GM23338 (cell line): ENCODE data around the gene CEP350. TPM values are rescaled to one million over a fixed set of nuclear protein-coding genes. Genes with fewer than 3 reads are reported as not detected.

Experiments used
- ATAC-seq: fragments of 200-7000 bp; cut with Tn5 transposase; 3 replicates; pipeline ENCODE4 v1.9.1; 2020
- DNase-seq: peaks from one replicate; pipeline ENCODE4 v3.0.0-alpha.2; 2015; ENCODE audit warnings: low spot score
- H2AFZ ChIP-seq: fragments of 200-600 bp; sonication (generic); 2 replicates; pipeline ENCODE4 v1.8.0; 2016; ENCODE audit warnings: antibody characterized with exemption, mild to moderate bottlenecking, moderate library complexity
- H3F3A ChIP-seq: fragments of 200-600 bp; sonication (generic); replicated peaks from 2 replicates; pipeline ENCODE4 v1.8.0; 2017; ENCODE audit warnings: antibody characterized with exemption, mixed run types, low read depth
- H3K27ac ChIP-seq: fragments of 200-600 bp; sonication (generic); 2 replicates; pipeline ENCODE4 v1.6.1; 2016; ENCODE audit warnings: low read depth
- H3K27me3 ChIP-seq: fragments of 200-600 bp; sonication (generic); 2 replicates; pipeline ENCODE4 v1.8.0; 2016; ENCODE audit warnings: mild to moderate bottlenecking, mixed run types, moderate library complexity; ENCODE audit not compliant: insufficient read depth
- H3K36me3 ChIP-seq: fragments of 200-600 bp; sonication (generic); 2 replicates; pipeline ENCODE4 v1.8.0; 2016; ENCODE audit warnings: mild to moderate bottlenecking; ENCODE audit not compliant: insufficient read depth
- H3K4me1 ChIP-seq: fragments of 200-600 bp; sonication (generic); 2 replicates; pipeline ENCODE4 v1.8.0; 2016; ENCODE audit warnings: mild to moderate bottlenecking, moderate library complexity; ENCODE audit not compliant: insufficient read depth
- H3K4me2 ChIP-seq: fragments of 200-600 bp; sonication (generic); 2 replicates; pipeline ENCODE4 v1.7.1; 2017; ENCODE audit warnings: mixed run types
- H3K4me3 ChIP-seq: fragments of 200-600 bp; sonication (generic); 2 replicates; pipeline ENCODE4 v1.6.1; 2016; ENCODE audit warnings: mixed run types
- H3K79me2 ChIP-seq: fragments of 200-600 bp; sonication (generic); replicated peaks from 2 replicates; pipeline ENCODE4 v1.8.0; 2017; ENCODE audit warnings: mild to moderate bottlenecking; ENCODE audit not compliant: insufficient read depth
- H3K9me2 ChIP-seq: fragments of 200-600 bp; sonication (generic); 2 replicates; pipeline ENCODE4 v1.8.0; 2017; ENCODE audit not compliant: insufficient read depth
- H4K20me1 ChIP-seq: fragments of 200-600 bp; sonication (generic); replicated peaks from 2 replicates; pipeline ENCODE4 v1.8.0; 2017; ENCODE audit warnings: mild to moderate bottlenecking; ENCODE audit not compliant: insufficient read depth
- H3K27ac Mint-ChIP-seq: 2 replicates; pipeline ENCODE4 v1.8.0; 2020; ENCODE audit warnings: inconsistent platforms, mild to moderate bottlenecking, moderate library complexity, mixed read lengths
- H3K27me3 Mint-ChIP-seq: 3 replicates; pipeline ENCODE4 v1.8.0; 2022; ENCODE audit warnings: low read depth, mild to moderate bottlenecking, moderate library complexity, mixed read lengths, inconsistent platforms; ENCODE audit not compliant: insufficient read depth, poor library complexity
- H3K36me3 Mint-ChIP-seq: 3 replicates; pipeline ENCODE4 v1.8.0; 2021; ENCODE audit warnings: low read depth, mild to moderate bottlenecking, inconsistent platforms, moderate library complexity, mixed read lengths
- H3K4me1 Mint-ChIP-seq: 3 replicates; pipeline ENCODE4 v1.8.0; 2020; ENCODE audit warnings: mild to moderate bottlenecking, inconsistent platforms, mixed read lengths
- H3K4me3 Mint-ChIP-seq: 3 replicates; pipeline ENCODE4 v1.8.0; 2021; ENCODE audit warnings: moderate library complexity, mild to moderate bottlenecking, inconsistent platforms, mixed read lengths
- H3K9me3 Mint-ChIP-seq: 3 replicates; pipeline ENCODE4 v1.8.0; 2020; ENCODE audit warnings: moderate library complexity, mild to moderate bottlenecking, inconsistent platforms, mixed read lengths
- CREB1 ChIP-seq: fragments of 250-450 bp; sonication (Bioruptor Pico); IDR thresholded peaks from 2 replicates; pipeline ENCODE4 v1.5.0; 2020; ENCODE audit warnings: low read depth, mild to moderate bottlenecking, moderate library complexity
- EZH2 ChIP-seq: fragments of 200-600 bp; sonication (generic); IDR thresholded peaks from one replicate; pipeline ENCODE4 v1.8.0; 2017; ENCODE audit warnings: antibody characterized with exemption, mild to moderate bottlenecking, low read depth; ENCODE audit not compliant: unreplicated experiment
- EZH2phosphoT487 ChIP-seq: fragments of 200-600 bp; sonication (generic); IDR thresholded peaks from one replicate; pipeline ENCODE4 v1.8.1; 2018; ENCODE audit warnings: antibody characterized with exemption; ENCODE audit not compliant: unreplicated experiment
- JUNB ChIP-seq: IDR thresholded peaks from one replicate; pipeline ENCODE4 v1.6.1; 2016; ENCODE audit warnings: antibody characterized with exemption; ENCODE audit not compliant: unreplicated experiment
- NANOG ChIP-seq: IDR thresholded peaks from 2 replicates; pipeline ENCODE4 v1.6.1; 2016; ENCODE audit warnings: antibody characterized with exemption, borderline replicate concordance
- POLR2AphosphoS5 ChIP-seq: IDR thresholded peaks from 2 replicates; pipeline ENCODE4 v1.6.1; 2016; ENCODE audit warnings: antibody characterized with exemption, low read depth
- STAT1 ChIP-seq: IDR thresholded peaks from one replicate; pipeline ENCODE4 v1.6.1; 2016; ENCODE audit warnings: antibody characterized with exemption; ENCODE audit not compliant: unreplicated experiment
- ZNF331 ChIP-seq: fragments of 250-450 bp; sonication (Bioruptor Pico); IDR thresholded peaks from 2 replicates; pipeline ENCODE4 v1.5.0; 2020; ENCODE audit warnings: low read depth, mild to moderate bottlenecking, moderate library complexity
- polyA plus RNA-seq: library from polyadenylated mRNA; unstranded; fragments of >200 nt; fragmentation: Nextera tagmentation; extraction: Ambion mirVana; gene quantifications from 2 replicates; pipeline ENCODE4 v1.2.1, GENCODE V29; 2016
- total RNA-seq: library from RNA; depleted of rRNA; stranded (reverse); fragments of >200 nt; shearing (Covaris generic); gene quantifications from 2 replicates; pipeline ENCODE4 v1.2.3, GENCODE V29; 2014
- TF ChIP-seq, protein P1 (sequence below): fragments of 250-450 bp; sonication (Bioruptor Pico); IDR thresholded peaks from 2 replicates; pipeline ENCODE4 v1.5.0; 2020; ENCODE audit warnings: mild to moderate bottlenecking, moderate library complexity
- TF ChIP-seq, protein P2 (sequence below), 2 experiments: fragments of 200-600 bp in 1 of 2; sonication (generic) in 1 of 2; conservative IDR thresholded peaks; 2 replicates each; pipeline versions ENCODE4 v1.5.1 to v1.6.1; 2016 to 2017; ENCODE audit warnings: antibody characterized with exemption in 2 of 2, low read depth in 2 of 2, mild to moderate bottlenecking in 2 of 2, moderate library complexity in 1 of 2
- TF ChIP-seq, protein P3 (sequence below): IDR thresholded peaks from 2 replicates; pipeline ENCODE4 v1.6.1; 2016; ENCODE audit warnings: antibody characterized with exemption

Gene CEP350
- total and polyA plus RNA-seq, 2 experiments from 2014 or later, result 23.4 to 36.8 TPM

DNA sequence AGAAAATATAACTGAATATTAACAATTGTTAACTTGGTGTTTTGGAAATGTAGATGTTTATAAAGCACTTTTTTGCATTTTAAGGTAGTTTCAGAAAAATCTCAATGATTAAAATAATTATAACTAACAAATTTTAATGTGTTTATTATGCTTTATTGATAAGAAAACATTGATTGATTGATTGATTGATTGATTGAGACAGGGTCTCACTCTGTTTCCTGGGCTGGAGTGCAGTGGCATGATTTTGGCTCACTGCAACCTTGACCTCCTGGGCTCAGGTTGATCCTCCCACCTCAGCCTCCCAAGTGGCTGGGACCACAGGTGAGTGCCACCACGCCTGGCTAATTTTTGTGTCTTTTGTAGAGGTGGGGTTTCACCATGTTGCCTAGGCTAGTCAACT is 106.4 kb downstream of the CEP350 start (continued):
- TF ChIP-seq, protein P1, sequence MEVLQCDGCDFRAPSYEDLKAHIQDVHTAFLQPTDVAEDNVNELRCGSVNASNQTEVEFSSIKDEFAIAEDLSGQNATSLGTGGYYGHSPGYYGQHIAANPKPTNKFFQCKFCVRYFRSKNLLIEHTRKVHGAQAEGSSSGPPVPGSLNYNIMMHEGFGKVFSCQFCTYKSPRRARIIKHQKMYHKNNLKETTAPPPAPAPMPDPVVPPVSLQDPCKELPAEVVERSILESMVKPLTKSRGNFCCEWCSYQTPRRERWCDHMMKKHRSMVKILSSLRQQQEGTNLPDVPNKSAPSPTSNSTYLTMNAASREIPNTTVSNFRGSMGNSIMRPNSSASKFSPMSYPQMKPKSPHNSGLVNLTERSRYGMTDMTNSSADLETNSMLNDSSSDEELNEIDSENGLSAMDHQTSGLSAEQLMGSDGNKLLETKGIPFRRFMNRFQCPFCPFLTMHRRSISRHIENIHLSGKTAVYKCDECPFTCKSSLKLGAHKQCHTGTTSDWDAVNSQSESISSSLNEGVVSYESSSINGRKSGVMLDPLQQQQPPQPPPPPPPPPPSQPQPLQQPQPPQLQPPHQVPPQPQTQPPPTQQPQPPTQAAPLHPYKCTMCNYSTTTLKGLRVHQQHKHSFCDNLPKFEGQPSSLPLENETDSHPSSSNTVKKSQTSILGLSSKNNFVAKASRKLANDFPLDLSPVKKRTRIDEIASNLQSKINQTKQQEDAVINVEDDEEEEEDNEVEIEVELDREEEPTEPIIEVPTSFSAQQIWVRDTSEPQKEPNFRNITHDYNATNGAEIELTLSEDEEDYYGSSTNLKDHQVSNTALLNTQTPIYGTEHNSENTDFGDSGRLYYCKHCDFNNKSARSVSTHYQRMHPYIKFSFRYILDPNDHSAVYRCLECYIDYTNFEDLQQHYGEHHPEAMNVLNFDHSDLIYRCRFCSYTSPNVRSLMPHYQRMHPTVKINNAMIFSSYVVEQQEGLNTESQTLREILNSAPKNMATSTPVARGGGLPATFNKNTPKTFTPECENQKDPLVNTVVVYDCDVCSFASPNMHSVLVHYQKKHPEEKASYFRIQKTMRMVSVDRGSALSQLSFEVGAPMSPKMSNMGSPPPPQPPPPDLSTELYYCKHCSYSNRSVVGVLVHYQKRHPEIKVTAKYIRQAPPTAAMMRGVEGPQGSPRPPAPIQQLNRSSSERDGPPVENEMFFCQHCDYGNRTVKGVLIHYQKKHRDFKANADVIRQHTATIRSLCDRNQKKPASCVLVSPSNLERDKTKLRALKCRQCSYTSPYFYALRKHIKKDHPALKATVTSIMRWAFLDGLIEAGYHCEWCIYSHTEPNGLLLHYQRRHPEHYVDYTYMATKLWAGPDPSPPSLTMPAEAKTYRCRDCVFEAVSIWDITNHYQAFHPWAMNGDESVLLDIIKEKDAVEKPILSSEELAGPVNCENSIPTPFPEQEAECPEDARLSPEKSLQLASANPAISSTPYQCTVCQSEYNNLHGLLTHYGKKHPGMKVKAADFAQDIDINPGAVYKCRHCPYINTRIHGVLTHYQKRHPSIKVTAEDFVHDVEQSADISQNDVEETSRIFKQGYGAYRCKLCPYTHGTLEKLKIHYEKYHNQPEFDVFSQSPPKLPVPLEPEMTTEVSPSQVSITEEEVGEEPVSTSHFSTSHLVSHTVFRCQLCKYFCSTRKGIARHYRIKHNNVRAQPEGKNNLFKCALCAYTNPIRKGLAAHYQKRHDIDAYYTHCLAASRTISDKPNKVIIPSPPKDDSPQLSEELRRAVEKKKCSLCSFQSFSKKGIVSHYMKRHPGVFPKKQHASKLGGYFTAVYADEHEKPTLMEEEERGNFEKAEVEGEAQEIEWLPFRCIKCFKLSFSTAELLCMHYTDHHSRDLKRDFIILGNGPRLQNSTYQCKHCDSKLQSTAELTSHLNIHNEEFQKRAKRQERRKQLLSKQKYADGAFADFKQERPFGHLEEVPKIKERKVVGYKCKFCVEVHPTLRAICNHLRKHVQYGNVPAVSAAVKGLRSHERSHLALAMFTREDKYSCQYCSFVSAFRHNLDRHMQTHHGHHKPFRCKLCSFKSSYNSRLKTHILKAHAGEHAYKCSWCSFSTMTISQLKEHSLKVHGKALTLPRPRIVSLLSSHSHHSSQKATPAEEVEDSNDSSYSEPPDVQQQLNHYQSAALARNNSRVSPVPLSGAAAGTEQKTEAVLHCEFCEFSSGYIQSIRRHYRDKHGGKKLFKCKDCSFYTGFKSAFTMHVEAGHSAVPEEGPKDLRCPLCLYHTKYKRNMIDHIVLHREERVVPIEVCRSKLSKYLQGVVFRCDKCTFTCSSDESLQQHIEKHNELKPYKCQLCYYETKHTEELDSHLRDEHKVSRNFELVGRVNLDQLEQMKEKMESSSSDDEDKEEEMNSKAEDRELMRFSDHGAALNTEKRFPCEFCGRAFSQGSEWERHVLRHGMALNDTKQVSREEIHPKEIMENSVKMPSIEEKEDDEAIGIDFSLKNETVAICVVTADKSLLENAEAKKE (CRISPR knock-in tag), result no peak
- TF ChIP-seq EZH2phosphoT487 (no peak), JUNB (no peak), STAT1 (no peak)

DNA sequence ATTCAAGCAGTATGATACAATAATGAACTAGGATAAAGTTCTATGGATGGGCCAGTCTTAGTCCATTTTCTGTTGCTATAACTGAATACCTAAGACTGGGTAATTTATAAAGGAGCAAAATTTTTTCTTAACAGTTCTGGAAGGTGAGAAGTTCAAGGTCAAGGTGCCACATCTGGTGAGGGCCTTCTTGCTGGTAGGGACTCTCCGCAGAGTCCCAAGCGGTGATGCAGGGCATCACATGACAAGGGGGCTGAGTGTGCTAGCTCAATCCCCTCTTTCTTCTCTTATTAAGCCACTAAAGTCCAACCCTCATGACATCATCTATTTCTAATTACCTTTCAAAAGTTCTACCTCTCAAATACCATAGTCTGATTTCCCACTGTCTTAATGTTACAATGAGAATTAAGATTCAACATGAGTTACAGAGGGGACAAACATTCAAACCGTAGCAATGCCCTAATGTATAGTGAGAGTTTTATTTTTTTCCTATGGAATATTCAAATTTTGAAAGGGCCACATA is 107.9 kb downstream of the CEP350 start:
- Mint-ChIP-seq H3K27ac (no peak overlapping the region), H3K27me3 (no peaks in the 10 kb centered on the region), H3K9me3 (no peaks in the 10 kb centered on the region), H3K36me3 (peaks cover 26% of the 10 kb centered on the region; the same call in 2 of the 3 replicates), H3K4me1 (no peaks in the 10 kb centered on the region), H3K4me3 (no peak overlapping the region)
- Histone ChIP-seq H3K79me2 (no peaks in the 10 kb centered on the region), H4K20me1 (peaks cover 3% of the 10 kb centered on the region; the same call in 1 of the 2 replicates), H3K27me3 (no peaks in the 10 kb centered on the region), H3K36me3 (peaks cover 11% of the 10 kb centered on the region; the same call in 1 of the 2 replicates), H3K4me1 (no peaks in the 10 kb centered on the region), H3F3A (no peaks in the 10 kb centered on the region), H3K4me3 (no peak overlapping the region), H2AFZ (no peak overlapping the region), H3K27ac (no peak overlapping the region), H3K9me2 (no peaks in the 10 kb centered on the region), H3K4me2 (no peak overlapping the region)
- ATAC-seq, result no peak
- DNase-seq, result no peak
- TF ChIP-seq STAT1, result no peak
- no peak for TF ChIP-seq POLR2AphosphoS5
- no peak for TF ChIP-seq EZH2phosphoT487
- TF ChIP-seq CREB1 (CRISPR knock-in tag), result no peak
- TF ChIP-seq, protein P2, sequence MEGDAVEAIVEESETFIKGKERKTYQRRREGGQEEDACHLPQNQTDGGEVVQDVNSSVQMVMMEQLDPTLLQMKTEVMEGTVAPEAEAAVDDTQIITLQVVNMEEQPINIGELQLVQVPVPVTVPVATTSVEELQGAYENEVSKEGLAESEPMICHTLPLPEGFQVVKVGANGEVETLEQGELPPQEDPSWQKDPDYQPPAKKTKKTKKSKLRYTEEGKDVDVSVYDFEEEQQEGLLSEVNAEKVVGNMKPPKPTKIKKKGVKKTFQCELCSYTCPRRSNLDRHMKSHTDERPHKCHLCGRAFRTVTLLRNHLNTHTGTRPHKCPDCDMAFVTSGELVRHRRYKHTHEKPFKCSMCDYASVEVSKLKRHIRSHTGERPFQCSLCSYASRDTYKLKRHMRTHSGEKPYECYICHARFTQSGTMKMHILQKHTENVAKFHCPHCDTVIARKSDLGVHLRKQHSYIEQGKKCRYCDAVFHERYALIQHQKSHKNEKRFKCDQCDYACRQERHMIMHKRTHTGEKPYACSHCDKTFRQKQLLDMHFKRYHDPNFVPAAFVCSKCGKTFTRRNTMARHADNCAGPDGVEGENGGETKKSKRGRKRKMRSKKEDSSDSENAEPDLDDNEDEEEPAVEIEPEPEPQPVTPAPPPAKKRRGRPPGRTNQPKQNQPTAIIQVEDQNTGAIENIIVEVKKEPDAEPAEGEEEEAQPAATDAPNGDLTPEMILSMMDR (conservative IDR thresholded peaks at IDR 0.05; ENCODE audit: low read depth in 2 of 2), result no peak
- TF ChIP-seq EZH2, result no peak
- TF ChIP-seq ZNF331 (CRISPR knock-in tag), result no peak
- no peak for TF ChIP-seq JUNB
- TF ChIP-seq NANOG, result no peak
- TF ChIP-seq, protein P3, sequence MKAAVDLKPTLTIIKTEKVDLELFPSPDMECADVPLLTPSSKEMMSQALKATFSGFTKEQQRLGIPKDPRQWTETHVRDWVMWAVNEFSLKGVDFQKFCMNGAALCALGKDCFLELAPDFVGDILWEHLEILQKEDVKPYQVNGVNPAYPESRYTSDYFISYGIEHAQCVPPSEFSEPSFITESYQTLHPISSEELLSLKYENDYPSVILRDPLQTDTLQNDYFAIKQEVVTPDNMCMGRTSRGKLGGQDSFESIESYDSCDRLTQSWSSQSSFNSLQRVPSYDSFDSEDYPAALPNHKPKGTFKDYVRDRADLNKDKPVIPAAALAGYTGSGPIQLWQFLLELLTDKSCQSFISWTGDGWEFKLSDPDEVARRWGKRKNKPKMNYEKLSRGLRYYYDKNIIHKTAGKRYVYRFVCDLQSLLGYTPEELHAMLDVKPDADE, result no peak
